GM18858 (cell line): ENCODE data around the gene RIMBP2.

Experiments used
- ATAC-seq: cut with Tn5 transposase; IDR thresholded peaks from one replicate; pipeline ENCODE4 v1.9.1; 2021; ENCODE audit not compliant: unreplicated experiment

The RIMBP2 gene

DNA sequence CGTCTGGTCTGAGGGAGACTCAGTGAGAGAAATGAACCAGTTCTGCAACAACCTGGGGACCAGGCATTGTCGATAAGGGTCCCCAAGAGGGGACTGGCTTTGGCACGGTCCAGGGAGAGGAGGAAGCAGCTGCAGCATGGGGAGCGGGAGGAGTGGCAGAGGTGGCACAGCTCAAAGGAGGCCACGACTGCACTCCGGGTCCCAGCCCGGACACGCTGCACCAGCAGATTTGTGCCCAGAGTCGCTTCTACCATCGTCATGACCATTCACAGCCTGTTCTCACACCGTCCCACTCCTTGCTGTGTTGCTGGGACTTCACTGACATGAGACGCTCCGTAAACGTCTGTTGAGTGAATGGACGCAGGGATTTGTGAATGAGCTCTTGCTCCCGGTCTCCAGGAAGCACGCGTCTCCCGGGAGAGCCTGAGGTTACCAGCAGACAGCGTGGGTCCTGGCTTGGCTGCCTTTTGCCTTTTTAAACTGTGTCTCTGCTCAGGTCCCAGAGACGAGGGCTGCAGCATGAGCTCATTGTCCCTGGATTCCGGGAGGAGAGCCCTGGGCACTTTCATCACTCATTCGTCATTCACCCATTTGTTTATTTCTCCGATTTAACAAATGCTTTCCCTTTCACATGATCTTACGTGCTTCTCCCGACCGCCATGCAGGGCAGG is 241.4 kb downstream of the RIMBP2 start:
- ATAC-seq = no peak

DNA sequence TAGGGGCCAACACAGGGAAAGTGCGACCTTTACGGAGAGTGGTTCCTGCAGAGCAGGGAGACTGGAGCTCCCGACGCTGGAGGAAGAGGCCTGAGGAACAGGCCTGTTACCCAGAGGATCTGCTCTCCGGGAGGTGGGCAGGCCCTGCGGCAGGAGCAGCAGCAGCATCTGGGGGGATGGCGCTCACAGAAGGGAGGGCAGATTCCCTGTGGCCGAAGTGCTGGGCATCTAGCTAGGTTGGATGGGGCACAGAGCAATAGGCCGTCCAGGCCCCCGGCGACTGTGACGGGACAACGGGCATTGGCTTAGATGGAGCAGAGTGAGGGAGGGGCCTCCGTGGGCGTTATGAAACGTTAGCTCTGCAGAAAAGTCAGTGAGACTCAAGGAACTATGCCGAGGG is 242.8 kb downstream of the RIMBP2 start:
- ATAC-seq = no peak

DNA sequence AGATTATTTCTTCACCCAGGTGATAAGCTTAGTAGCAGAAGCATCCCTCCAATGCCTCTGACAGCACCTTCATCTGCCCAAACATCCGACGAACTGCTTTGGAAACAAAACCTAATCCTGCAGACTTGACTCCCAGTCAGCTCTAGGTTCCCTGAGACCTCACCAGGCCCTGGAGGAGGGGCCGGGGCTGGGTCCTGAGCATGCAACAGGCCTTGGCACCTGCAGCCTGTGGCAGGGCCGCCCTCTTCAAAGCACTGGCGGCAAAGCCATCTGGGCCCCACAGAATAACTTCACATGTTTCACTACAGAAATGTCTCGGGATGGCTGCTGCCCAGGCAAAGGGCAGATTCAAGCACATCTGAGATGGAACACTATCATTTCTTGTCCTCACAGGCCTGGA is 245.1 kb downstream of the RIMBP2 start:
- ATAC-seq = no peak

DNA sequence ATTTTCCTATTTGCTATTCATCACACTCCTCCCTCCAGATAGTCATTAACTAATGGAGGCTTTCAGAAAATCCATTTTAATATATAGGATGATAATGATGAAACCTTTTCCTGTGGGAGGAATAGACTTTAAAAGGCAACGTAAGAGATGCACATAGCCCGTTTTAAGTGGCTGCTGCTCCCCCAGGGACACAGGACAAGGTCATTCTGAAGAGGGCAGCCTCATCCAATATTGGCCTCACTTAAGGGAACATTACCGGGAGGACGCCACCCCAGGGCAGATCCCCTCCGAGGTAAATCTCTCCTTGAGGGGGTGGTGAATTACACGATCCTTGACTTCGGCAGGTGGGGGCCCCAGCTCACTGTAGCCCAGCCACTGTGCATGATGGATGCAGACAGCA is 246.5 kb downstream of the RIMBP2 start:
- no peak for ATAC-seq

DNA sequence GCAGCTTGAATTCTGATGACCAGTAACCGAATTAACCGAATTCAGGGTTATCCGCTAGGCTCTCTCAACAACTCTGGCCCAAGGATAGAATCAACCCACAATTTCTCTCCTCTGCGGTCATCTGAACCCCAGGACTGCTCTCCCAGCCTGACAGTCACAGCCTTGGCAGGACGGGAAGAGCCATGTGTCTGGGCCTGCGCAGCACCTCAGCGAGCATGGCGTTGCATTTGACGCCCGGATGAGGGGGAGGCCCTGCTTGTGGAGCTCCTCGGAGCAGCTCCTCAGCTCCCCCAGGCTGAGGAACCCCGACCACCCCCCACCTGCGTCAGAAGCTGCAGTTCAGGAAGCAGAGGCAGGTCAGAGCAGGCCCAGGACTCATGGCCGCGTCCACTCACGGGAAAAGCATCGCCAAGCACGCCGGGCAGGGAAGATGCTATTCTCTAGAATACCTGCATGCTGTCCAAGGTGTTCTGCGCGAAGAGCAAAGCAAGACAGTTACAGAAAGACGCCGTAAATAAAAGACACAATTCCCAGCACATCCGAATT is 247.3 kb downstream of the RIMBP2 start:
- ATAC-seq = no peak

DNA sequence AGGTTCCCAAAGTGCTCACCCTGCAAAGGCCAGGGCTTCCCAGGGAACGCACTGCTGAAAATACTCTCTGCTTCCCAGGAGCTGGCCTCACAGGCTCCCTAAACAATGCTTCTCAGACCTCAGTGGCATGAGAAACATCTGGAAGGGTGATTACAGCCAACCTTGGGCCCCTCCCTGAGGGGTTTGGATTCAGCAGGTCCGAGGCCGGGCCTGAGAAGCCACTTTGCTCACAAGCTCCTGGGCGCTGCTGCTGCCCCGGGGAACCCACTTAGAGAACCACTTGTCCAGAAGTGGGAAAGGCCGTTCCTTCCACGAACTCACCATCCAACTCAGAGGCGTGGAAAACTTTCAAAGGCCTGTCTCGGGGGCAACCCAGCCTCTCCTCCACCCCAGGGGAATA is 247.9 kb downstream of the RIMBP2 start:
- ATAC-seq = no peak

DNA sequence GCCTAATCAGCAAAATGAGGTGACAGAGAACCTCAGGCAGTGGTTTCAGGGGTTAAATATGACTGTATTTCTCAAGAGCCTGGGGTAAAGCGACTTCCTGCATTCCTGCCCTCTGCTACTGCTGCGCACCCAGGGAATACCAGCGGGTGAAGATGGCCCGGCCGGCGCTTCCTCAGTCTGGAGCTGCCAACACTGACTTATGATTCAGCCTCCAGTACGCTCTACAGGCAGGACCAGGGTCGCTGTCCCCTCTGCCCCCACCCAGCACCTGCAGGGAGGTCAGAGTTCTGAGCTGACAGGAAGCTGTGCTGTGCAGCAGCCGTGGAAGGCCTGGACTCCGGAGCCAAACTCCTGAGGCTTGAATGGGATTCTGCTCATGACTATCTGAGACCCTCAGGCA is 250.5 kb downstream of the RIMBP2 start:
- no peak for ATAC-seq

DNA sequence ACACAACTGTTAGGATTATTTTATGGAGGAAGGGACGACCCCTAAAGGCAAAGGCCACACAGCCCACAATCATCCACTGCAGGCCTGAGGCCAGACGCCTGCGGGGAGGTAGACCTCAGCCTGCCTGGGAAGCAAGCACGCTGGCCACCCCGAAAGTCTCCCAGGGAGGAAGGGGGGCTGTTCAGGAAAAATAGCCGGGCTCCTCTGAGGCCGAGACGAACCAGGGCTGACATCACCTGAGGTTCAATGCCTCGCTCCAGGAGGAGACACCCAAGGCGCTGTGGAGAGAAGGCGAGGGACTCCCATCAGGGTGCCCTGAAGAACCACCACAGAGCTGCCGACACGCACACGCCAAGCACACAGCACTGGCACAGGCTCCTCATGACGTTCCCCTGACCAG is 251.1 kb downstream of the RIMBP2 start:
- no peak for ATAC-seq

DNA sequence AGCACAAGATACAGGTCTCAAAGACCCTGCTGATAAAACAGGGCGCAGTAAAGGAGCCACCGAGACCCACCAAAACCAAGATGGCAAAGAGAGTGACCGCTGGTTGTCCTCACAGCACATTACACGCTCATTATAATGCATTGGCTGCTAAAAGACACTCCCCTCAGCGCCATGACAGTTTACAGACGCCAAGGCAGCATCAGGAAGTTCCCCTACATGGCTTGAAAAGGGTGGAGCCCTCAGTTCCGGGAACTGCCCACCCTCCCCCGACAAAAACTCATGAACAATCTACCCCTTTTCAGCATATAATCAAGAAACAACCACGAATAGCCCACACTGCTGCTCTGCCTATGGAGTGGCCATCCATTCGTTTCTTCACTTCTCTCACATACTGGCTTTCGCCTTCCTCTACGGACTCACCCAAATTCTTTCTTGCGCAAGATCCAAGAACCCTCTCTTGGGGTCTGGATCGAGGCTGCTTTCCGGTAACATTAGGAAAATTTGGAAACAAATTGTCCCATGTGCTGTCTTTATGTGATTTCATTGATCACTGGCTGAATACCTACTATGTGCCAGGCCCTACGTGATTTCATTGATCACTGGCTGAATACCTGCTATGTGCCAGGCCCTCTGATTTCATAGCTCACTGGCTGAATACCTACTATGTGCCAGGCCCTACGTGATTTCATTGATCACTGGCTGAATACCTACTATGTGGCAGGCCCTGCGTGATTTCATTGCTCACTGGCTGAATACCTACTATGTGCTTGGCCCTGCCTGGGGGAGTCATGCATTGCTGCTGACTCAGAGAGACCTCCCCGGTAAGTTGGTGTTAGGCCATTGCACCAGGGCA is 252.1 kb downstream of the RIMBP2 start:
- ATAC-seq = no peak

DNA sequence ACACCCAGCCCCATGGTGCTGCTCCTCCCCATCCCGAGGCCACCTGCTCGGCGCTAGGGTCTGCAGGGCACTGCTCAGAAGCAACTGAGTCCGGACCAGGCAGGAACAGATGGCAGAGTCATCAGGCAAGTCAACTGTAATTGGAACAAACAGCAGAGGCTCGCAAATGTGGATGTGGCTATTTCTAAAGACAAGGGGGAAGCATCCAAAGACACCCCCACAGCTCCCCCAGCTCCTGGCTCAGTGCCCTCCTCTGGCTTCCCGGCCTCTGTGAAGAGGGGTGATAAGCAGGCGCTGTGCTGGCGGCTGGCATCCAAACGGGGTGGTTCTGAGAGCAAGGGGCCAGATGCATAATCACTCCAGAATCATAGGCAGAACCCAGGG is 252.8 kb downstream of the RIMBP2 start:
- ATAC-seq = no peak

DNA sequence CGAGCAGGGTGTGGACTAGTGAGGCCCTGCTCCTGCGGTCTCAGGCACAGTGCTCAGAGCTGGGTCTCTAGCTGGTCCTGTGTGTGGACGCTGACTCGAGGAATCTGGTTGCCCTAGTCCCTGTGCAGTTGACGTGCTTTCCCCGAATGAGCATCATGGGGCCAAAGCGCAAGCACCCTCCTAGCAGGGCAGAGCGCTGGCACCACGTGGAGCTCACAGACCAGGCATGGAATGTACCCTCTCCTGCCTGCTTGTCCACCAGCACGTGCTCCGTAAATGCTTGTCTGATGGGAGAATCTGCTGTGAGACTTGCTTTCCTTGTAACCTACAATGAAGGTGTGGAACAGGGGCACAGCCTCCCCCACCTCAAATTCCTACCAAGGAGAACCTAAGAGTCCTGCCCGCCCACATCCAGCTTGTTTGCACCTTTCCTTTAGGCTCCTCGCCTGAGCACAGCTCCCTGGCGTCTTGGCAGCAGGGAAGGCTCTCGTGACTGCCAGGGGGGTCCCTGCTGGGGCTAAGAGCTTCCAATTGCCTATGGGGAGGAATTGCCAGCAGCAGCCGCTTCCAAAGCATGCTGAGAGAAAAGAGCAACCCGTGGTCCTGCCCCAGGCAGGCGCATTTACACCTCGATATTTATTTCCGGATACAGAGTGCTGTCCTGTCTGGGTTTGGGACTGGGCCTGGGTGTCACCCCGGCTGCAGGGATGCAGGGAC is 253.4 kb downstream of the RIMBP2 start:
- ATAC-seq = no peak

DNA sequence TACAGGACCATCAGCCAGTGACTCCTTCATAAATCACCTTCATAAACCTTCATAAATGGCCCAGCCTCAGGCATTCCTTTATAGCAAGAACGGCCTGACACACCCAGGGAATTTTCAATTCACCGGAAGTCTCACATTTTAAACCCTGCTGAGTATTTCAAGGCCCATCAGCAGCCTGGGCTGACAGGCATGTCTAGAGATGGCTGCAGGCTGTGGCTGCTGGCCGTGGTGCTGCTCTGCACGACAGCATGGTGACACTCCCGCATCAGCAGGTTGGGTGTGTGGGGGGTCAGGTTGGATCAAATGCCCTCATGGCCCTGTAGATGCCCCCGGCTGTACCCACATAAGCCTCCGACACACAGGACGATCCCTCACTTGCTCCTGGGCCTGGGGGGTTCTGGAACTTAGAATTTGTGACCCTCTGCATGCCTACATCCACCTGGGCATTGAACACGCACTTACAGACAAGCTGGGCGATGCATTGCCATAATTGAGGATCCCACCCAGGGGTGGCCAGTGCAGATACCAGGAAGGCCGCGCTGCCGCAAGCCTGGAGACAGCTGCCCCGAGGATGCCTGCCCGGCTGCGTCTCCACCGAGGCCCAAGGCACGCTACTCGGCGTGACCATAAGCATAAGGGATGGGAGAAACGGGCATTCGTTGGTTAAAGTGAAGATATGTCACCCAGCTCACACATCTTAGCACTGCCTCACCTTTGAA is 254.1 kb downstream of the RIMBP2 start:
- ATAC-seq = no peak

DNA sequence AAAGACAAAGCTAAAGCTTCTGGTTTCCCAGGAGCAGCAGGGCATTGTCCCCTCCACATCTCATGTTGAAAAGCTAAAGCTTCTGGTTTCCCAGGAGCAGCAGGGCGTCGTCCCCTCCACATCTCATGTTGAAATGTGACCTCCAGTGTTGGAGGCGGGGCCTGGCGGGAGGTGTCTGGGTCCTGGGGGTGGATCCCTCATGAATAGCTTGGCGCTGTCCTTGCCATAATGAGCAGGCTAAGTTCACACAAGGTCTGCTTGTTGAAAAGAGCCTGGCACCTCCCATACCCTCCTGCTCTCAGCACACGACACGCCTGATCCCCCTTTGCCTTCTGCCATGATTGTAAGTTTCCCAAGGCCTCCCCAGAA is 254.7 kb downstream of the RIMBP2 start:
- no peak for ATAC-seq

DNA sequence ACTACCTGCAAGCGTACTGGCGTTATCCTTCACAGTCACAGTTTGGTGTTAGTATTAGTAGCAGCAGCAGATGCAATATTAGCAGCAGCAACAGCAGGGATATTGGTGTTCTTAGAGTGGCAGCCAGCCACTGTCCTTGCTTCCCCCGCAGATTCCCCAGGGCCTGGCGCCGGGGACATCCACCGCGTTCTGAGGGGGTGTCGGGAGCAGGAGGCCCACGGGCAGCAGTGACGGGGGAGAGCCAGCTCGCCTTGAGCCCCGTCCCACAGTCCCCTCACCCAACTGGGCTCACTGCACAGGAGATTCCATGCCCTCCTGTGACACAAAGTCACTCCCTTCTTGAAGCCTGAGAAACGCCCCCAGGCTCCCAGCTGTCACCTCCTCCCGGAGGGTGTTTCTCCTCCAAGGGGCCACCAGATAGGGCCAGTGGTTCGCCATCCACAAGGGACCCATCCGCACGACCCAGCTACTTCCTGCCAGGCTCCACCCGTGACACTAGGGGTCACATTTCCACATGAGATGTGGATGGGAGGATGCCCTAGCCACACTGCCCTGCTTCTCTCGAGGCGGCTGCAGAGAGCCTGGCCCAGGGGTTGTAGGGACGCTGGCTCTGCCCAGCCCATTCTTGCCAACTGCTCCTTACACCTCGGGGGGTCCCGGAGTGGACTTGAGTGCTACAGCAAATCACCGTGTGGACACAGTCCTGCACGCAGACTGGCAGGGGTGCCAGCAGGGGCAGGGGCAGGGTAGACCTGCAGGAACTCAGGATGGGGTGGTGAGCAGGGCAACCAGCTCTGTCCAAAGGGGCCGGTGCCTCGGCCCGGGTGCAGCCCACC is 255.3 kb downstream of the RIMBP2 start:
- ATAC-seq = no peak

DNA sequence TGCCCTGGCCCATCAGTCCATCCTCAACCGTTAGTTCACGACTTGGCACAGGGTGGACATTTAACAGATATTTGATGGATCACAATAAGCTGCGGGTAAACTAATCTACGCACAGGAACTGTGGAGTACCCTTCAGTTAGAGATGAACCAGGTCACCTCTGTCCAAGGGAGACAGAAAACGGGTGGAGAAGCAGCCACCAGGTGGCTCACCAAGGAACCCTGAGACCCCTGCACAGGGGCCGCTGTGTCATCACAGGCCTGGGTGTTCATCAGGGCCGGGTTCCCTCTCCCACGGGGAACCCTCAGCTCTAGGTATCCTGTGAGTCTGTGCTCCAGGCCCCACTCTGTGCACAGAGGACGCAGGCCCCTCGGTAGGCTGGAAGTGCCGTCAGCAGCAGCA is 256.2 kb downstream of the RIMBP2 start:
- no peak for ATAC-seq

DNA sequence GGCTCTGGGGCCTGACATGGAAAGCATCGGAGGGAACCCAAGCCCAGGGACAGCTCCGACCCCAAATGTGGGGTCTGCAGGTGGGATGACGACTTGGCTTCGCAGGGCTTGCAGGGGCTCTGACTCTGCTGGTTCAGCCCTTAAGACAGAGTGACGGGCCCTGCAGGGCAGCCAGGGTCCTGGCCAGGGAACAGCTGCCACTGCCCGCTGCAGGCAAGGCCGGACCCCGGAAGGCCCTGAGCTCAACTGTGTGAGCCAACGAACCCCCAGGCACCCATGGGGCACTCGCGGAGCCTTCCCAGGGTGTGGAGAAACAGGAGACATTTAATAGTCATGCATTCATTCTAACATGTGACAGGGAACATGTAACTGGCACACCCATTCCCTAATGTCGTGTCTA is 257.8 kb downstream of the RIMBP2 start:
- ATAC-seq = no peak

DNA sequence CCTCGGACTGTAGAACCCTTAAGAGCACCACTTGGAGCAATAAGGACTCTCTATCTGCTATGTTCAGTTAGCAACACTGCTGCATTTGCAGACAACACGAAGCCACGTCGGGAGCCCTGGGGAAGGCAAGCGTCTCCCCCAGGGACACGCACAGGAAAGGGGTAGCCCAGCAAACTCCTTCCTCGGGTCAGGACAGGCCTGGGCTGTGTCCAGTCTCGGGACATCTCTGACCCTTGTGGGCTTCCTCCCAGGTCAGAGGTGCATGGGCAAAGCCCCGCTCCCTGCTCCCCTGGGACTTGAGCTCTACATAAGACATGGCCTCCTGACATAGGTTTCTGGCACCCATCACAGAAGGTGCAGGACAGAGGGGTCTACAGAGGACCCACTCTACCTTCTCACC is 258.9 kb downstream of the RIMBP2 start:
- no peak for ATAC-seq

DNA sequence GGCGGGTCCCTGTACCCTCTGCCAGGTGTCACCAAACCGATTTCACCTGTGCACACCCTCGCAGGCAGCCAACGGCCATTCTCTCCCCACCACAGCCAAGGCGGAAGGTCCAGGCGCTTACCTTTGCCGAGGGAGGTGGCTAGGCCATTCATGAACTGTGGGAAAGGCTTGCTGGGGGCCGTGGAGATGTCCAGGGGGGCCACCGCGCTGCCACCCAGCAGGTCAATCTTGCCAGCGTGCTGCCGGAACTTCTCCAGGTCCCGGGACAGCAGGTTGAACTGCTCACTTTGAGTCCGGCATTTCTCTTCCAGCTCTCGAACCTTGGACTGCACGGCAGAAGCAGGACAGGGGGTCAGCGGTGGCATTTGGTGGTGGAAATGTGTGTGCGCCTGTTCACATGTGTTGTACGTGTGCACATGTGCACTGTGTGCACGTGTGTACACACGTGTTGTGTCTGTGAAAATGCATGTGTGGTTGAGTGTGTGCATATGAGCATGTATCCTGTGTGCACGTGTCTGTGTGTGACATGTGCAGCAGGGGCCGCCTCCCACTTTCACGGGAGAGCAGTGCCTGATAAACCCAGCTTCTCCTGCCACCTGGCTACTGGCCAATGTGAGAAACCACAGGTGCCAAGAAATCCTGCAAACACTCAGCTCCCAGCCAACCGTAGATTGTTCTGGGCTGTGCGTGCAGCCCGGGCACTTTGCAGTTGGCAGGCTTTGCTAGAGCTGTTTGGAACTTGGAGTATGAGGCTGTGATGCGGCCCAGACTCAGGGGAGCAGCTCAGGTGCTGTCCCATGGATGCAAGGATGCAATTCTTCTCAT is 259.5 kb downstream of the RIMBP2 start:
- ATAC-seq = no peak

DNA sequence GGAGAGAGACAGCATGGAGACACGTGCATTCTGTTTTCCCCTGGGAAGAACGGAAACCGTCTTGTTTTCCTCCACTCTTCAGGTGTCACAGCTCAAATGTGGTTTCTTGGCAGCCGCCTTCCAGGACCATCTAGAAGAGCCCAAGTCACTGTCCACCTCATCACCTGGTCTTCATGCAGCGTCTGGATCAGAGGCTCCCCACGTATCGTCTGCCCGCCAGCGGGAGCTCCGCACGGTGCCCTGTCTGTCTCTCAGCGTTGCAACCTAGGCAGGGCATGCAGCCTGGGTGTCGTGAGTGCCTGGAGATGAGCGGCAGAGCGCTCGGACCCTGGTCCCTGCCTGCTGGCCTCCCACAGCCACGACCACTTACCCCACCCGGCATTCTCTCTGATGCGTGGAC is 260.9 kb downstream of the RIMBP2 start:
- ATAC-seq = no peak
